HG03469 (cell line): ENCODE data around the gene RMDN3.

Source experiments
- ATAC-seq: cut with Tn5 transposase; IDR thresholded peaks from one replicate; pipeline ENCODE4 v1.9.1; 2021; ENCODE audit warnings: mild to moderate bottlenecking, moderate library complexity, moderate number of reproducible peaks; ENCODE audit not compliant: unreplicated experiment

The RMDN3 gene

GRCh38 chr15:40773902-40774301 is 18.8 kb upstream of the RMDN3 start:
- ATAC-seq: no peak

- ATAC-seq: no peak
Measured at GRCh38 chr15:40773496-40773895, 18.4 kb upstream of the RMDN3 start.

- no peak for ATAC-seq
Measured at GRCh38 chr15:40772014-40772413, 17.0 kb upstream of the RMDN3 start.

- ATAC-seq: no peak
Measured at GRCh38 chr15:40771242-40771641, 16.2 kb upstream of the RMDN3 start.

- no peak for ATAC-seq
Measured at GRCh38 chr15:40770147-40770721, 15.2 kb upstream of the RMDN3 start.

- no peak for ATAC-seq
Measured at GRCh38 chr15:40769274-40770146, 14.5 kb upstream of the RMDN3 start, which contains the start of gene C15orf62. TSS of gene C15orf62 (plus strand) at chr15:40769980. CDS start at chr15:40770496, 516 bp downstream.

GRCh38 chr15:40768521-40769273 is 13.6 kb upstream of the RMDN3 start:
- ATAC-seq: no peak

GRCh38 chr15:40767838-40768500 is 12.9 kb upstream of the RMDN3 start:
- no peak for ATAC-seq

GRCh38 chr15:40766906-40767837 is 12.1 kb upstream of the RMDN3 start:
- no peak for ATAC-seq

- ATAC-seq: no peak
Measured at GRCh38 chr15:40766194-40766815, 11.3 kb upstream of the RMDN3 start.

- no peak for ATAC-seq
Measured at GRCh38 chr15:40764629-40765103, 9.6 kb upstream of the RMDN3 start.

- ATAC-seq: no peak
Measured at GRCh38 chr15:40763801-40764628, 9.0 kb upstream of the RMDN3 start, which contains the start of gene GCHFR. TSS of gene GCHFR (plus strand) at chr15:40764068. CDS start at chr15:40764181, 113 bp downstream.

- ATAC-seq: no peak
Measured at GRCh38 chr15:40762919-40763800, 8.1 kb upstream of the RMDN3 start.

- ATAC-seq: no peak
Measured at GRCh38 chr15:40759961-40760360, 4.9 kb upstream of the RMDN3 start.

GRCh38 chr15:40756938-40757337 is 1.9 kb upstream of the RMDN3 start:
- ATAC-seq: no peak

- no peak for ATAC-seq
Measured at GRCh38 chr15:40755812-40756208, 756 bp upstream of the RMDN3 start.

- ATAC-seq: no peak
Measured at GRCh38 chr15:40754574-40754882, 526 bp downstream of the RMDN3 start.

- no peak for ATAC-seq
Measured at GRCh38 chr15:40751745-40752144, 3.3 kb downstream of the RMDN3 start.
